ENCODE results near the gene COA1.

- TF ChIP-seq CTCF (IDR thresholded peaks at IDR 0.05) = no peak
- no peak for TF ChIP-seq POLR2A (IDR thresholded peaks at IDR 0.05)
Observed at GRCh38 chr7:43678315-43678714, 51.0 kb downstream of the COA1 start.

Measured in testis (tissue), 2 donors.